Activated T-helper 2 cell treated with anti-CD3 and anti-CD28 coated beads, Interferon-gamma antibody, Interleukin-2, Interleukin-4, amounts not matched to agents 10 μg/mL and 5 μg/mL and 100 μg/mL, durations not matched to agents 14 hours and 24 hours and 36 hours (primary cell): ENCODE results near the gene NKX2-8. TPM values are rescaled to one million over a fixed set of nuclear protein-coding genes. Genes with fewer than 3 reads are reported as not detected.

Experiments
- DNase-seq: peaks from one replicate; pipeline ENCODE4 v3.0.0; 2021; ENCODE audit warnings: low spot score
- H3K27ac Mint-ChIP-seq: one replicate; pipeline ENCODE4 v1.8.0; 2021; ENCODE audit warnings: mixed read lengths
- H3K27me3 Mint-ChIP-seq: one replicate; pipeline ENCODE4 v1.8.0; 2021; ENCODE audit warnings: low read depth, mixed read lengths
- H3K36me3 Mint-ChIP-seq: one replicate; pipeline ENCODE4 v1.8.0; 2021; ENCODE audit warnings: low read depth, mixed read lengths
- H3K4me1 Mint-ChIP-seq: one replicate; pipeline ENCODE4 v1.8.0; 2021; ENCODE audit warnings: low read depth, mixed read lengths
- H3K4me3 Mint-ChIP-seq: one replicate; pipeline ENCODE4 v1.8.0; 2021; ENCODE audit warnings: low read depth, mild to moderate bottlenecking, moderate library complexity, mixed read lengths
- H3K9me3 Mint-ChIP-seq: one replicate; pipeline ENCODE4 v1.8.0; 2021; ENCODE audit warnings: mixed read lengths
- intact Hi-C: fragments of 100-400 bp; cut with micrococcal nuclease; formaldehyde crosslinking; loops from one replicate; pipeline ENCODE4 v1.15.1; 2023
- total RNA-seq: library from RNA; stranded (reverse); gene quantifications from 2 replicates; pipeline ENCODE4 v1.2.3, GENCODE V29; 2022

The NKX2-8 gene
- total RNA-seq, 1 donor from 2014 or later = not detected

- Mint-ChIP-seq H3K9me3 (no peaks in the 10 kb centered on the region), H3K27me3 (peaks cover 65% of the 10 kb centered on the region), H3K4me1 (no peaks in the 10 kb centered on the region), H3K36me3 (no peaks in the 10 kb centered on the region), H3K27ac (no peak overlapping the region), H3K4me3 (no peak overlapping the region)
- no peak for DNase-seq
- intact Hi-C loops = loop anchor here (10.0 kb wide), 1 partner anchor 1626 kb away; no protein-coding TSS in a partner anchor
Observed at GRCh38 chr14:36588788-36589187, 6.4 kb upstream of the NKX2-8 start.

GRCh38 chr14:36588119-36588518 is 5.7 kb upstream of the NKX2-8 start:
- H3K27me3 Mint-ChIP-seq = peaks cover 66% of the 10 kb centered on the region
- no peak overlapping the region for H3K27ac Mint-ChIP-seq
- intact Hi-C loops = loop anchor here (10.0 kb wide), 1 partner anchor 1627 kb away; no protein-coding TSS in a partner anchor
- H3K9me3 Mint-ChIP-seq = no peaks in the 10 kb centered on the region
- DNase-seq = no peak
- no peaks in the 10 kb centered on the region for H3K36me3 Mint-ChIP-seq
- no peak overlapping the region for H3K4me3 Mint-ChIP-seq
- no peaks in the 10 kb centered on the region for H3K4me1 Mint-ChIP-seq

- Mint-ChIP-seq H3K36me3 (no peaks in the 10 kb centered on the region), H3K4me1 (no peaks in the 10 kb centered on the region), H3K9me3 (no peaks in the 10 kb centered on the region), H3K4me3 (no peak overlapping the region), H3K27ac (no peak overlapping the region), H3K27me3 (peaks cover 70% of the 10 kb centered on the region)
- intact Hi-C loops = loop anchor here (10.0 kb wide), 1 partner anchor 1630 kb away; no protein-coding TSS in a partner anchor
- no peak for DNase-seq
Observed at GRCh38 chr14:36585100-36585499, 2.7 kb upstream of the NKX2-8 start.

- intact Hi-C loops = loop anchor here (2.0 to 10.0 kb wide), 4 partner anchors 63 to 1631 kb away; partner anchors contain the start of gene NKX2-1
- Mint-ChIP-seq H3K27ac (no peak overlapping the region), H3K9me3 (no peaks in the 10 kb centered on the region), H3K4me3 (no peak overlapping the region), H3K4me1 (no peaks in the 10 kb centered on the region), H3K27me3 (peaks cover 72% of the 10 kb centered on the region), H3K36me3 (no peaks in the 10 kb centered on the region)
- DNase-seq = no peak
Observed at GRCh38 chr14:36583893-36584811, 1.7 kb upstream of the NKX2-8 start.

GRCh38 chr14:36583242-36583892 is 953 bp upstream of the NKX2-8 start:
- Mint-ChIP-seq H3K36me3 (no peaks in the 10 kb centered on the region), H3K9me3 (no peaks in the 10 kb centered on the region), H3K4me1 (no peaks in the 10 kb centered on the region), H3K4me3 (no peak overlapping the region), H3K27ac (no peak overlapping the region), H3K27me3 (peaks cover 72% of the 10 kb centered on the region)
- no peak for DNase-seq
- intact Hi-C loops = loop anchor here (2.0 to 10.0 kb wide), 4 partner anchors 63 to 1631 kb away; partner anchors contain the start of gene NKX2-1

- Mint-ChIP-seq H3K4me1 (no peaks in the 10 kb centered on the region), H3K36me3 (no peaks in the 10 kb centered on the region), H3K9me3 (no peaks in the 10 kb centered on the region), H3K27ac (no peak overlapping the region), H3K4me3 (no peak overlapping the region), H3K27me3 (peaks cover 72% of the 10 kb centered on the region)
- intact Hi-C loops = loop anchor here (2.0 to 10.0 kb wide), 4 partner anchors 62 to 1632 kb away; partner anchors contain the start of gene NKX2-1
- DNase-seq = no peak
Observed at GRCh38 chr14:36582874-36583241, 444 bp upstream of the NKX2-8 start.

GRCh38 chr14:36580856-36581831 is 1.3 kb downstream of the NKX2-8 start:
- Mint-ChIP-seq H3K27ac (no peak overlapping the region), H3K9me3 (no peaks in the 10 kb centered on the region), H3K4me3 (no peak overlapping the region), H3K27me3 (peaks cover 61% of the 10 kb centered on the region), H3K36me3 (no peaks in the 10 kb centered on the region), H3K4me1 (no peaks in the 10 kb centered on the region)
- intact Hi-C loops = loop anchor here (5.0 to 10.0 kb wide), 2 partner anchors 1011 to 1634 kb away; no protein-coding TSS in a partner anchor
- DNase-seq = no peak

GRCh38 chr14:36580141-36580855 is 2.1 kb downstream of the NKX2-8 start:
- H3K27me3 Mint-ChIP-seq = peaks cover 55% of the 10 kb centered on the region
- H3K36me3 Mint-ChIP-seq = no peaks in the 10 kb centered on the region
- no peaks in the 10 kb centered on the region for H3K9me3 Mint-ChIP-seq
- intact Hi-C loops = loop anchor here (5.0 to 10.0 kb wide), 2 partner anchors 1012 to 1635 kb away; no protein-coding TSS in a partner anchor
- no peak overlapping the region for H3K27ac Mint-ChIP-seq
- no peak overlapping the region for H3K4me3 Mint-ChIP-seq
- H3K4me1 Mint-ChIP-seq = no peaks in the 10 kb centered on the region
- DNase-seq = no peak

- Mint-ChIP-seq H3K4me3 (no peak overlapping the region), H3K27ac (no peak overlapping the region), H3K4me1 (no peaks in the 10 kb centered on the region), H3K27me3 (peaks cover 49% of the 10 kb centered on the region), H3K36me3 (no peaks in the 10 kb centered on the region), H3K9me3 (no peaks in the 10 kb centered on the region)
- intact Hi-C loops = loop anchor here (5.0 to 10.0 kb wide), 2 partner anchors 1013 to 1635 kb away; no protein-coding TSS in a partner anchor
- DNase-seq = no peak
Observed at GRCh38 chr14:36579573-36580140, 2.8 kb downstream of the NKX2-8 start.

GRCh38 chr14:36579001-36579555 is 3.3 kb downstream of the NKX2-8 start:
- H3K27me3 Mint-ChIP-seq = peaks cover 43% of the 10 kb centered on the region
- H3K36me3 Mint-ChIP-seq = no peaks in the 10 kb centered on the region
- no peak overlapping the region for H3K4me3 Mint-ChIP-seq
- intact Hi-C loops = no loop called here
- no peak for DNase-seq
- no peaks in the 10 kb centered on the region for H3K9me3 Mint-ChIP-seq
- H3K4me1 Mint-ChIP-seq = no peaks in the 10 kb centered on the region
- H3K27ac Mint-ChIP-seq = no peak overlapping the region

GRCh38 chr14:36570065-36570464 is 12.3 kb downstream of the NKX2-8 start:
- H3K27me3 Mint-ChIP-seq = peaks cover 3% of the 10 kb centered on the region
- DNase-seq = no peak
- H3K4me3 Mint-ChIP-seq = no peak overlapping the region
- no peaks in the 10 kb centered on the region for H3K36me3 Mint-ChIP-seq
- no peaks in the 10 kb centered on the region for H3K4me1 Mint-ChIP-seq
- intact Hi-C loops = no loop called here
- no peaks in the 10 kb centered on the region for H3K9me3 Mint-ChIP-seq
- no peak overlapping the region for H3K27ac Mint-ChIP-seq
